Neuronal stem cell (in vitro differentiated cells): ENCODE data around the gene PRDM5.

Experiments
- DNase-seq: peaks from one replicate; pipeline ENCODE4 v3.0.0-alpha.2; 2013; ENCODE audit warnings: low spot score
- H2AFZ ChIP-seq: one replicate; pipeline ENCODE4 v1.6.1; 2013; ENCODE audit warnings: mild to moderate bottlenecking, low read length, inconsistent platforms
- H2AK5ac ChIP-seq: 2 replicates; pipeline ENCODE4 v1.6.1; 2013; ENCODE audit warnings: low read depth, mild to moderate bottlenecking, inconsistent platforms, low read length, moderate library complexity, mixed read lengths
- H2BK120ac ChIP-seq: 2 replicates; pipeline ENCODE4 v1.6.1; 2013; ENCODE audit warnings: low read depth, mild to moderate bottlenecking, inconsistent platforms, low read length, moderate library complexity, mixed read lengths
- H2BK12ac ChIP-seq: one replicate; pipeline ENCODE4 v1.6.1; 2013; ENCODE audit warnings: low read length, inconsistent platforms
- H2BK15ac ChIP-seq: 2 replicates; pipeline ENCODE4 v1.6.1; 2013; ENCODE audit warnings: mild to moderate bottlenecking, low read length, inconsistent platforms, mixed read lengths
- H2BK5ac ChIP-seq: one replicate; pipeline ENCODE4 v1.6.1; 2013; ENCODE audit warnings: inconsistent platforms, mild to moderate bottlenecking, low read length, moderate library complexity
- H3K14ac ChIP-seq: one replicate; pipeline ENCODE4 v1.6.1; 2013; ENCODE audit warnings: low read length, inconsistent platforms
- H3K18ac ChIP-seq: 2 replicates; pipeline ENCODE4 v1.6.1; 2013; ENCODE audit warnings: low read length, inconsistent platforms
- H3K23ac ChIP-seq: 2 replicates; pipeline ENCODE4 v1.6.1; 2013; ENCODE audit warnings: low read depth, mild to moderate bottlenecking, mixed read lengths, low read length, inconsistent platforms; ENCODE audit not compliant: poor library complexity
- H3K27ac ChIP-seq: replicated peaks from 3 replicates; pipeline ENCODE4 v1.5.1; 2013; ENCODE audit warnings: low read length, inconsistent platforms
- H3K27me3 ChIP-seq, 3 experiments: 2 replicates each; pipeline ENCODE4 v1.6.1; 2013; ENCODE audit warnings: low read length in 3 of 3, mild to moderate bottlenecking in 2 of 3, inconsistent platforms in 1 of 3, low read depth in 1 of 3, mixed read lengths in 1 of 3, moderate library complexity in 1 of 3; ENCODE audit not compliant: control insufficient read depth in 3 of 3, insufficient read depth in 3 of 3
- H3K36me3 ChIP-seq, 2 donors: replicated peaks in 1 of 2; 2 replicates each; pipeline ENCODE4 v1.6.1; 2013; ENCODE audit warnings: low read length in 2 of 2; ENCODE audit not compliant: control insufficient read depth in 2 of 2, insufficient read depth in 2 of 2
- H3K4ac ChIP-seq: 2 replicates; pipeline ENCODE4 v1.6.1; 2013; ENCODE audit warnings: inconsistent platforms, mild to moderate bottlenecking, low read length, moderate library complexity
- H3K4me1 ChIP-seq, 2 donors: 1 replicate in 1 of 2; 2 replicates in 1 of 2; pipeline ENCODE4 v1.6.1; 2013; ENCODE audit warnings: low read length in 2 of 2, low read depth in 1 of 2; ENCODE audit not compliant: control insufficient read depth in 2 of 2, insufficient read depth in 1 of 2
- H3K4me2 ChIP-seq: one replicate; pipeline ENCODE4 v1.6.1; 2013; ENCODE audit warnings: mild to moderate bottlenecking, low read length, inconsistent platforms; ENCODE audit not compliant: insufficient read depth, poor library complexity, severe bottlenecking
- H3K4me3 ChIP-seq, 2 donors: 2 replicates each; pipeline ENCODE4 v1.5.1; 2013; ENCODE audit warnings: low read length in 2 of 2, mild to moderate bottlenecking in 2 of 2, inconsistent platforms in 1 of 2, moderate library complexity in 1 of 2
- H3K79me1 ChIP-seq: one replicate; pipeline ENCODE4 v1.6.1; 2013; ENCODE audit warnings: low read depth, mild to moderate bottlenecking, inconsistent platforms, low read length, moderate library complexity
- H3K9ac ChIP-seq: one replicate; pipeline ENCODE4 v1.6.1; 2013; ENCODE audit warnings: mild to moderate bottlenecking, low read depth, low read length, inconsistent platforms; ENCODE audit not compliant: poor library complexity
- H3K9me3 ChIP-seq, 2 donors: replicated peaks in 1 of 2; 2 replicates each; pipeline versions ENCODE3 to v1.6.1; 2013; ENCODE audit warnings: low read length in 2 of 2, mild to moderate bottlenecking in 2 of 2, inconsistent platforms in 1 of 2, low read depth in 1 of 2, mixed read lengths in 1 of 2, moderate library complexity in 1 of 2; ENCODE audit not compliant: control insufficient read depth in 2 of 2, insufficient read depth in 1 of 2
- H4K8ac ChIP-seq: one replicate; pipeline ENCODE4 v1.6.1; 2013; ENCODE audit warnings: low read depth, mild to moderate bottlenecking, inconsistent platforms, low read length, moderate library complexity
- H4K91ac ChIP-seq: one replicate; pipeline ENCODE4 v1.6.1; 2013; ENCODE audit warnings: low read length, low read depth, mild to moderate bottlenecking, inconsistent platforms; ENCODE audit not compliant: poor library complexity
- WGBS, 2 donors: extraction: QIAGEN DNeasy Blood & Tissue Kit; methylation state at CpG; one replicate each; pipeline ENCODE4 v1.1.7; 2013; ENCODE audit warnings: missing lambda C conversion rate in 2 of 2, mixed read lengths in 1 of 2; ENCODE audit not compliant: insufficient read length in 2 of 2, insufficient replicate concordance in 1 of 2; ENCODE audit errors: extremely low coverage in 2 of 2; 5-methylcytosine and 5-hydroxymethylcytosine counted together

PRDM5 gene

DNA sequence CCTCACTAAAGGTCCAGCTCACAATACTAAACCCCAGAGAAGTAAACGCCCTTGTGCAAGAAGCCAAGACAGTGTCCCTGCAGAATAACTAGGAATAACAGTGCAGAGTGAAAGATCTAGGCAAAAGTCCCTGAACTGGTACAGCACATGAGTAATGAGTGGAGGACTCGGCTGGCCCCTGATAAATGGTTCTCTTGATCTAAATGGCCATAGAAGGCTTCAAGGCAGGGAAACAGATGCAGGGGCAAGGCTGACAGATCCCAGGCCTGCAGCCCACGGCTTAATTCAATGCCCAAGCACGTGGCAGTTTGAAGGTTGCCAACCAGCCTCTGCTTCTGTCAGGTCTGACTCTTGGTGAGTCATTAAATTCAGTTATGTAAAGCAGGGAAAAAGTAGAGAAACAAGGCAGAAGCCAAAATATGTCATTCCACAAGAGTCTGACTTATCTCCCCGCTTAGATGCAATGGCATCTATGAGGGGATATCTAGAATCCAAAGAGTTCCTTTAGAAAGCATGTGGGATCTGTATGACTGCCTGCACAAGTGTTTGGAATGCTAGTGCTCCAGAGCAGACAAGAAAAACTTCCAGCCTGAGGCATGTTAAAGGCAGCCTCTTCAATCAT is 121.3 kb downstream of the PRDM5 start:
- no peak overlapping the region for H2AK5ac ChIP-seq
- H3K36me3 ChIP-seq, result no peaks in the 10 kb centered on the region
- peak overlapping the region; percentile 27 for H3K9ac ChIP-seq
- DNase-seq, result no peak
- no peak overlapping the region for H3K14ac ChIP-seq
- H3K4me1 ChIP-seq, result peaks cover 0 to 3% of the 10 kb centered on the region in 2 donors
- no peaks in the 10 kb centered on the region for H3K79me1 ChIP-seq
- H3K27me3 ChIP-seq, result no peaks in the 10 kb centered on the region
- H3K4me2 ChIP-seq, result no peak overlapping the region
- no peaks in the 10 kb centered on the region for H3K9me3 ChIP-seq
- H2BK15ac ChIP-seq, result no peak overlapping the region
- no peak overlapping the region for H3K4me3 ChIP-seq
- WGBS, 2 donors, result no CpG with 5 or more reads among the region's 5 CpGs
- H2BK120ac ChIP-seq, result no peak overlapping the region
- no peak overlapping the region for H4K8ac ChIP-seq
- no peak overlapping the region for H3K27ac ChIP-seq
- H2AFZ ChIP-seq, result no peak overlapping the region
- H4K91ac ChIP-seq, result no peak overlapping the region
- H3K4ac ChIP-seq, result no peak overlapping the region
- H2BK12ac ChIP-seq, result no peak overlapping the region
- H3K23ac ChIP-seq, result peak overlapping the region; percentile 40
- no peak overlapping the region for H3K18ac ChIP-seq
- no peak overlapping the region for H2BK5ac ChIP-seq

- WGBS, 2 donors, result no CpG with 5 or more reads among the region's 3 CpGs
- H2BK5ac ChIP-seq, result no peak overlapping the region
- H2AFZ ChIP-seq, result no peak overlapping the region
- no peak overlapping the region for H2AK5ac ChIP-seq
- H3K4me3 ChIP-seq, result no peak overlapping the region
- H2BK120ac ChIP-seq, result no peak overlapping the region
- H3K36me3 ChIP-seq, result peaks cover 0 to 2% of the 10 kb centered on the region in 2 donors
- no peak overlapping the region for H3K14ac ChIP-seq
- H2BK15ac ChIP-seq, result no peak overlapping the region
- H3K27ac ChIP-seq, result no peak overlapping the region
- H4K91ac ChIP-seq, result no peak overlapping the region
- no peaks in the 10 kb centered on the region for H3K27me3 ChIP-seq
- H3K18ac ChIP-seq, result no peak overlapping the region
- no peak overlapping the region for H3K9ac ChIP-seq
- H3K4me1 ChIP-seq, result peaks cover 0 to 3% of the 10 kb centered on the region in 2 donors
- H3K4ac ChIP-seq, result no peak overlapping the region
- no peak overlapping the region for H3K23ac ChIP-seq
- no peaks in the 10 kb centered on the region for H3K9me3 ChIP-seq
- no peaks in the 10 kb centered on the region for H3K79me1 ChIP-seq
- DNase-seq, result no peak
- H2BK12ac ChIP-seq, result no peak overlapping the region
- H4K8ac ChIP-seq, result no peak overlapping the region
- H3K4me2 ChIP-seq, result no peak overlapping the region
These were observed 124.0 kb downstream of the PRDM5 start for GRCh38 chr4:120798570-120798969.

DNA sequence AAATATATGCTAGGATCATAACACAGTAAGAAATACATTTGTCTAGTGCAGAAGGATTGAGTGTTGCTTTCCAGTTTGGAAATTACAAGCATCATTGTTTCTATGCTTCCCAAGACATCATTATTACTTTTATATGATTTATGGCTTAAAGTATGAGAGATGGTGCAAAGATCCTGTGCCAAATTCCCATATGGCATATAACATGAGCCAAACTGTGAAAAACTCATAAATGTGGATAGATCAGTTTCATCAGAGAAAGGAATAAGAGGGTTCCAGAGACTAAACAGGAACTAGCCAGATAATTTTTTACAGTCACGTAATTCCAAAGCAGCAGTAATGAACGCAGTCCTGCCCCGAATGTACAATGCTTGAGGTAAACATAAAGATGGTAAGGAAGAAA is 126.3 kb downstream of the PRDM5 start:
- peaks cover 0 to 3% of the 10 kb centered on the region in 2 donors for H3K9me3 ChIP-seq
- no peaks in the 10 kb centered on the region for H3K27me3 ChIP-seq
- no peak overlapping the region for H2BK15ac ChIP-seq
- no peak for DNase-seq
- H3K9ac ChIP-seq, result no peak overlapping the region
- WGBS, 2 donors, result no CpG with 5 or more reads among the region's 3 CpGs
- H2BK5ac ChIP-seq, result no peak overlapping the region
- H3K18ac ChIP-seq, result no peak overlapping the region
- H2BK12ac ChIP-seq, result no peak overlapping the region
- H3K36me3 ChIP-seq, result peaks cover 0 to 2% of the 10 kb centered on the region in 2 donors
- no peak overlapping the region for H2BK120ac ChIP-seq
- H2AFZ ChIP-seq, result no peak overlapping the region
- H3K23ac ChIP-seq, result no peak overlapping the region
- H3K4ac ChIP-seq, result no peak overlapping the region
- H4K91ac ChIP-seq, result no peak overlapping the region
- no peak overlapping the region for H3K27ac ChIP-seq
- H3K79me1 ChIP-seq, result no peaks in the 10 kb centered on the region
- no peak overlapping the region for H3K14ac ChIP-seq
- H3K4me3 ChIP-seq, result no peak overlapping the region
- no peak overlapping the region for H3K4me2 ChIP-seq
- no peak overlapping the region for H2AK5ac ChIP-seq
- H3K4me1 ChIP-seq, result peaks cover 0 to 3% of the 10 kb centered on the region in 2 donors
- no peak overlapping the region for H4K8ac ChIP-seq

- Histone ChIP-seq H3K4me2 (no peak overlapping the region), H4K91ac (no peak overlapping the region), H4K8ac (no peak overlapping the region), H2BK5ac (no peak overlapping the region), H3K14ac (no peak overlapping the region), H3K4me3 (no peak overlapping the region), H3K4ac (no peak overlapping the region), H3K79me1 (no peaks in the 10 kb centered on the region), H3K23ac (no peak overlapping the region), H2AK5ac (no peak overlapping the region), H3K4me1 (no peaks in the 10 kb centered on the region), H2AFZ (no peak overlapping the region), H3K18ac (no peak overlapping the region), H2BK15ac (no peak overlapping the region), H3K9me3 (no peaks in the 10 kb centered on the region), H3K9ac (no peak overlapping the region), H3K36me3 (peaks cover 0 to 4% of the 10 kb centered on the region in 2 donors), H3K27me3 (no peaks in the 10 kb centered on the region), H2BK12ac (no peak overlapping the region), H2BK120ac (no peak overlapping the region), H3K27ac (no peak overlapping the region)
- no CpG with 5 or more reads among the region's 2 CpGs for WGBS, 2 donors
- no peak for DNase-seq
These were observed 137.3 kb downstream of the PRDM5 start for GRCh38 chr4:120785202-120785601.
